IMR-90 (cell line): ENCODE measurements around the gene CACNA2D3.
A peak's percentile ranks its signal among the peaks of the same experiment; 100 is the strongest.

Source experiments
- BHLHE40 ChIP-seq: fragments of 150-350 bp; IDR thresholded peaks from 2 replicates; pipeline ENCODE4 v1.6.1; 2016; ENCODE audit warnings: mild to moderate bottlenecking, low read depth, low read length
- CEBPB ChIP-seq: IDR thresholded peaks from 2 replicates; pipeline ENCODE4 v1.6.1; 2012; ENCODE audit warnings: low read depth, low read length, improper control_type of control experiment
- CHD1 ChIP-seq: IDR thresholded peaks from 2 replicates; pipeline ENCODE4 v1.6.1; 2012; ENCODE audit warnings: low read depth, low read length, improper control_type of control experiment
- CTCF ChIP-seq: conservative IDR thresholded peaks from 2 replicates; pipeline ENCODE4 v1.5.1; 2012; ENCODE audit warnings: mild to moderate bottlenecking, low read depth, low read length, improper control_type of control experiment
- MAFK ChIP-seq: IDR thresholded peaks from 2 replicates; pipeline ENCODE4 v1.6.1; 2012; ENCODE audit warnings: low read depth, low read length, improper control_type of control experiment
- MXI1 ChIP-seq: IDR thresholded peaks from 2 replicates; pipeline ENCODE4 v1.6.1; 2012; ENCODE audit warnings: low read depth, mild to moderate bottlenecking, low read length, moderate library complexity, borderline replicate concordance
- NFE2L2 ChIP-seq: fragments of 150-350 bp; IDR thresholded peaks from 2 replicates; pipeline ENCODE4 v1.6.1; 2016; ENCODE audit warnings: low read depth, mild to moderate bottlenecking, low read length
- POLR2A ChIP-seq: IDR thresholded peaks from 2 replicates; pipeline ENCODE4 v1.6.1; 2012; ENCODE audit warnings: mild to moderate bottlenecking, low read depth, low read length
- RAD21 ChIP-seq: IDR thresholded peaks from 2 replicates; pipeline ENCODE4 v1.6.1; 2012; ENCODE audit warnings: low read length, improper control_type of control experiment
- RCOR1 ChIP-seq: IDR thresholded peaks from 2 replicates; pipeline ENCODE4 v1.6.1; 2012; ENCODE audit warnings: mild to moderate bottlenecking, low read length, improper control_type of control experiment; ENCODE audit not compliant: insufficient replicate concordance
- RFX5 ChIP-seq: IDR thresholded peaks from 2 replicates; pipeline ENCODE4 v1.8.0; 2012; ENCODE audit warnings: low read depth, mild to moderate bottlenecking, low read length, moderate library complexity

GRCh38 chr3:54756330-54756731, 634.0 kb downstream of the CACNA2D3 start:
- TF ChIP-seq CTCF = no peak
- TF ChIP-seq CHD1 = no peak
- TF ChIP-seq POLR2A = no peak
- 0 out of 2 replicates have a peak, but pooled peaks have one; percentile 7 for TF ChIP-seq MAFK
- TF ChIP-seq RCOR1 = peak; percentile 81
- TF ChIP-seq RFX5 = no peak
- TF ChIP-seq RAD21 = no peak
- TF ChIP-seq MXI1 = no peak
- peak; percentile 18; the same call in 1 of the 2 replicates for TF ChIP-seq BHLHE40
- no peak for TF ChIP-seq NFE2L2
- TF ChIP-seq CEBPB = peak; percentile 88
